ENCODE measurements around the gene VWA8. TPM values are rescaled to one million over a fixed set of nuclear protein-coding genes. Genes with fewer than 3 reads are reported as not detected.

The VWA8 gene
- total RNA-seq, 6 experiments from 2014 or later = 11.3 to 14.7 (median 13.8) TPM

DNA sequence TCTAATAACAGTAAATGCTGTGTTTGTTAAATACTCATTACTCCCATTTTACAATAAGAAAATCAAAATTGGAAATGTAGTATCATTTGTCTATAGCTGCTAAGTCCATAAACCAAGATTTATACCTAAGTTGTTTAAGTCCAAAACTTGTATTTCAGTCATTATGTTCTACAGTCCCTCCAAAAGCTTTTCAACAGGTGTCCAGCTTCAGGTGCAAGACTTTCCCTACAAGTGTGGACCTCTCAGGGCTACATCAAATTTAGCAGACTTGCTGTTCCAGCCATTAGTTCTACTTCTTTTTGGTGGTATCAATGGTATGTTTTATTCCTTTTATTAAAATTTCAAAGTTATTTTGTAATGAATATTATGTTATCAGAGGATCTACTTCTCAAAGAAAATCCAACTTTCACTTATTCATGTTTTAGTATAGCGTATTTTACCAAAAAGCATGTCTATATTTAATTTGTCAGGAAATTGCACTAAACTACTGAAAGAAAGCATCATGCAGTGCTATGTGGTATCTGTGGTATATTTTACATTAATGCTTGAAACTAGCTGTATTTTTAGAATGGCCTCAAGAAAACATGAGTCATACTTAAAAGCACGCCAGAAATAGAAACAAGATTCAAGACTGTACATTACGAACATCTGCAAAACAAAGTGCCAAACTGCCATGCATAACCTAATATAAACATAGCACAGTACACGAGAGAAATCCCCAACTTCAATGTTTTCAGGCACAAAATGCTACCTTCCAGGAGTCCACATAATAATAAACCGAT, 44.5 kb downstream of the VWA8 start:
- Mint-ChIP-seq H3K9me3 (peaks cover 2% of the 10 kb centered on the region), H3K27ac (peak overlapping the region; percentile 83), H3K4me1 (ENCODE audit: low read depth) (peaks cover 48% of the 10 kb centered on the region), H3K27me3 (ENCODE audit: insufficient read depth) (no peaks in the 10 kb centered on the region), H3K4me3 (peak overlapping the region; percentile 83), H3K36me3 (ENCODE audit: low read depth) (peaks cover 2% of the 10 kb centered on the region)
- DNase-seq = peak; percentile 84
- TF ChIP-seq, protein P1, sequence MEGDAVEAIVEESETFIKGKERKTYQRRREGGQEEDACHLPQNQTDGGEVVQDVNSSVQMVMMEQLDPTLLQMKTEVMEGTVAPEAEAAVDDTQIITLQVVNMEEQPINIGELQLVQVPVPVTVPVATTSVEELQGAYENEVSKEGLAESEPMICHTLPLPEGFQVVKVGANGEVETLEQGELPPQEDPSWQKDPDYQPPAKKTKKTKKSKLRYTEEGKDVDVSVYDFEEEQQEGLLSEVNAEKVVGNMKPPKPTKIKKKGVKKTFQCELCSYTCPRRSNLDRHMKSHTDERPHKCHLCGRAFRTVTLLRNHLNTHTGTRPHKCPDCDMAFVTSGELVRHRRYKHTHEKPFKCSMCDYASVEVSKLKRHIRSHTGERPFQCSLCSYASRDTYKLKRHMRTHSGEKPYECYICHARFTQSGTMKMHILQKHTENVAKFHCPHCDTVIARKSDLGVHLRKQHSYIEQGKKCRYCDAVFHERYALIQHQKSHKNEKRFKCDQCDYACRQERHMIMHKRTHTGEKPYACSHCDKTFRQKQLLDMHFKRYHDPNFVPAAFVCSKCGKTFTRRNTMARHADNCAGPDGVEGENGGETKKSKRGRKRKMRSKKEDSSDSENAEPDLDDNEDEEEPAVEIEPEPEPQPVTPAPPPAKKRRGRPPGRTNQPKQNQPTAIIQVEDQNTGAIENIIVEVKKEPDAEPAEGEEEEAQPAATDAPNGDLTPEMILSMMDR (IDR thresholded peaks at IDR 0.05) = no peak

GRCh38 chr13:41915081-41915480, 45.8 kb downstream of the VWA8 start:
- no peak for DNase-seq
- no peaks in the 10 kb centered on the region for H3K36me3 Mint-ChIP-seq (ENCODE audit: low read depth)
- H3K27ac Mint-ChIP-seq = peak overlapping the region; percentile 21; the same call in 1 of the 2 replicates
- H3K4me3 Mint-ChIP-seq = no peak overlapping the region
- no peaks in the 10 kb centered on the region for H3K9me3 Mint-ChIP-seq
- TF ChIP-seq, protein P1 (IDR thresholded peaks at IDR 0.05) = no peak
- H3K4me1 Mint-ChIP-seq (ENCODE audit: low read depth) = peaks cover 48% of the 10 kb centered on the region
- no peaks in the 10 kb centered on the region for H3K27me3 Mint-ChIP-seq (ENCODE audit: insufficient read depth)

DNA sequence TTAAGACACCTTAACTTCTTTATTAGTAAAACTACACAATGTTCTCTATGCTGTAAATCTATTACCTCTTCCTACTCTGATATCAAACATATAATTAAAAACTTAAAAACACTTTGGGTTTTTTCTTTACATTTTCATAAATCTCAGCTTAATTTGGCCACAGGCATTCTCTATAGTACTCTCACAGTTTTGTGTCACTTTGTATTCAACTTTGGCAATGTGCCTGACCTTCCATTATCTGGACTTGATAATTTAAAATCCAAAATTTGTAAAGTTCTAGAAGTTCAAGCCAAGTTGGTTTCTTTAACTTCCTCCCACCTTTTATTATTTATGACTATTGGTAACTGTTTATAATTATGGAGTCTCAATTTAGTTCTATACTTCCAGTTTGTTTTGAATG, 46.4 kb downstream of the VWA8 start:
- H3K4me3 Mint-ChIP-seq = no peak overlapping the region
- H3K27me3 Mint-ChIP-seq (ENCODE audit: insufficient read depth) = no peaks in the 10 kb centered on the region
- H3K9me3 Mint-ChIP-seq = no peaks in the 10 kb centered on the region
- TF ChIP-seq, protein P1 (IDR thresholded peaks at IDR 0.05) = no peak
- H3K36me3 Mint-ChIP-seq (ENCODE audit: low read depth) = no peaks in the 10 kb centered on the region
- DNase-seq = no peak
- H3K27ac Mint-ChIP-seq = no peak overlapping the region
- H3K4me1 Mint-ChIP-seq (ENCODE audit: low read depth) = peaks cover 50% of the 10 kb centered on the region

DNA sequence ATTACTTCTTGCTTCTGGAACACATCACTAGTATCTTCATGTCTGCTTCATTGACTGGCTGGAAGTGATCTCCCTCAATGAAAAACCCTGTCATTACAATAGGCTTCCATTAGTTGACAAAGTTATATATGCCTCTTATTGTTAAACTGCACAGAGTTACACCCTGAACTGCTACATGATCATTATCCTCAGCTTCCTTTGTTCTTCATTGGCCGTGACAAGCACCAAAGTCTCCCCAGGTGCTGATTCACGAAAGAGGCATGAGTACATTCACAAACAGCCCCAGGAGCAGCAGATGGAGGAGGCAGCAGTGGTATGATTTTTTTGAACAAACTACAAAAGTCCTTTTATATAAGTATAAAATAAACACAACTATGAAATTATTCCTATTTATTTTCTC, 51.4 kb downstream of the VWA8 start:
- Mint-ChIP-seq H3K27me3 (ENCODE audit: insufficient read depth) (no peaks in the 10 kb centered on the region), H3K36me3 (ENCODE audit: low read depth) (0 out of 2 replicates have a peak, but pooled peaks cover 4% of the 10 kb centered on the region), H3K4me3 (no peak overlapping the region), H3K27ac (no peak overlapping the region), H3K4me1 (ENCODE audit: low read depth) (peaks cover 22% of the 10 kb centered on the region), H3K9me3 (no peaks in the 10 kb centered on the region)
- TF ChIP-seq, protein P1 (IDR thresholded peaks at IDR 0.05) = no peak
- DNase-seq = no peak

GRCh38 chr13:41905600-41906254, 55.2 kb downstream of the VWA8 start:
- Mint-ChIP-seq H3K36me3 (ENCODE audit: low read depth) (peaks cover 9% of the 10 kb centered on the region; the same call in 1 of the 2 replicates), H3K4me3 (no peak overlapping the region)
- DNase-seq = peak; percentile 51

More at GRCh38 chr13:41905600-41906254, 55.2 kb downstream of the VWA8 start:
- no peaks in the 10 kb centered on the region for H3K9me3 Mint-ChIP-seq
- TF ChIP-seq, protein P1 (IDR thresholded peaks at IDR 0.05) = peak; percentile 78
- peaks cover 28% of the 10 kb centered on the region for H3K4me1 Mint-ChIP-seq (ENCODE audit: low read depth)
- H3K27ac Mint-ChIP-seq = no peak overlapping the region
- no peaks in the 10 kb centered on the region; the same call in 1 of the 2 replicates for H3K27me3 Mint-ChIP-seq (ENCODE audit: insufficient read depth)
